B cell (primary cell): ENCODE measurements around the gene APLN. TPM values are rescaled to one million over a fixed set of nuclear protein-coding genes. Genes with fewer than 3 reads are reported as not detected.

Source experiments
- ATAC-seq: fragments of 200-7000 bp; cut with Tn5 transposase; one replicate; pipeline ENCODE4 v1.10.0; 2021; ENCODE audit warnings: low read depth, mild to moderate bottlenecking, moderate number of reproducible peaks, moderate library complexity
- CTCF ChIA-PET: fragments of 350-600 bp; sonication (Branson Sonifier 250); formaldehyde crosslinking; loops from one replicate; lab custom pipeline; 2021; ENCODE audit warnings: antibody characterized with exemption, inconsistent platforms; lab: Charles Lee
- POLR2A ChIA-PET: fragments of 350-600 bp; sonication (Branson Sonifier 250); formaldehyde crosslinking; loops from one replicate; lab custom pipeline; 2021; ENCODE audit warnings: antibody characterized with exemption; lab: Charles Lee
- DNase-seq: peaks from one replicate; pipeline ENCODE4 v3.0.0; 2013
- H2AFZ ChIP-seq: 2 replicates; pipeline ENCODE4 v1.6.1; 2012; ENCODE audit warnings: mild to moderate bottlenecking, low read depth, low read length; ENCODE audit not compliant: insufficient read depth, poor library complexity, severe bottlenecking
- H3K27ac ChIP-seq, 2 donors: 1 replicate in 1 of 2; 2 replicates in 1 of 2; pipeline ENCODE4 v1.5.1; 2012 to 2013; ENCODE audit warnings: low read length in 2 of 2, mild to moderate bottlenecking in 2 of 2, moderate library complexity in 1 of 2
- H3K27me3 ChIP-seq, 4 experiments: fragments of 200-600 bp in 1 of 4; sonication (generic) in 1 of 4; replicated peaks in 1 of 4; 1 replicate in 2 of 4; 2 replicates in 2 of 4; pipeline versions ENCODE4 v1.6.1 to v1.7.0; 2013 to 2016; ENCODE audit warnings: low read length in 3 of 4, mild to moderate bottlenecking in 2 of 4, mixed read lengths in 1 of 4, moderate library complexity in 1 of 4; ENCODE audit not compliant: insufficient read depth in 4 of 4, control insufficient read depth in 3 of 4; ENCODE audit errors: control extremely low read depth in 1 of 4
- H3K36me3 ChIP-seq, 2 experiments: replicated peaks in 1 of 2; 1 replicate in 1 of 2; 2 replicates in 1 of 2; pipeline versions ENCODE4 v1.6.1 to v1.7.1; 2013; ENCODE audit warnings: low read length in 1 of 2; ENCODE audit not compliant: insufficient read depth in 2 of 2, control insufficient read depth in 1 of 2; ENCODE audit errors: control extremely low read depth in 1 of 2, extremely low read depth in 1 of 2
- H3K4me1 ChIP-seq, 2 donors: fragments of 200-600 bp in 1 of 2; sonication (generic) in 1 of 2; 1 replicate in 1 of 2; 2 replicates in 1 of 2; pipeline versions ENCODE4 v1.5.1 to v1.6.1; 2013 to 2017; ENCODE audit warnings: low read length in 2 of 2; ENCODE audit not compliant: control insufficient read depth in 2 of 2, insufficient read depth in 2 of 2
- H3K4me2 ChIP-seq: replicated peaks from 2 replicates; pipeline ENCODE3; 2012; ENCODE audit warnings: mild to moderate bottlenecking, low read depth, low read length; ENCODE audit not compliant: poor library complexity, severe bottlenecking
- H3K4me3 ChIP-seq, 5 experiments: fragments of 200-600 bp in 1 of 5; sonication (generic) in 1 of 5; 1 replicate in 3 of 5; 2 replicates in 2 of 5; pipeline versions ENCODE4 v1.5.1 to v1.7.0; 2011 to 2016; ENCODE audit warnings: low read length in 4 of 5, mild to moderate bottlenecking in 4 of 5, low read depth in 2 of 5, control low read depth in 1 of 5, moderate library complexity in 1 of 5; ENCODE audit not compliant: insufficient read depth in 1 of 5; ENCODE audit errors: control extremely low read depth in 1 of 5, extremely low read depth in 1 of 5
- H3K79me2 ChIP-seq: fragments of 200-600 bp; sonication (generic); one replicate; pipeline ENCODE4 v1.6.0; 2016; ENCODE audit warnings: low read length; ENCODE audit not compliant: control insufficient read depth, insufficient read depth
- H3K9ac ChIP-seq: fragments of 200-600 bp; sonication (generic); 2 replicates; pipeline ENCODE4 v1.6.1; 2017; ENCODE audit warnings: mild to moderate bottlenecking, low read length, moderate library complexity
- H3K9me3 ChIP-seq, 3 donors: one replicate each; pipeline versions ENCODE4 v1.6.1 to v1.7.1; 2013; ENCODE audit warnings: low read length in 2 of 3; ENCODE audit not compliant: control insufficient read depth in 2 of 3, insufficient read depth in 1 of 3; ENCODE audit errors: control extremely low read depth in 1 of 3
- H4K20me1 ChIP-seq: 2 replicates; pipeline ENCODE4 v1.6.0; 2012; ENCODE audit warnings: mild to moderate bottlenecking, low read length; ENCODE audit not compliant: insufficient read depth, control insufficient read depth, poor library complexity, severe bottlenecking
- H3K27ac Mint-ChIP-seq: one replicate; pipeline ENCODE4 v1.8.0; 2021; ENCODE audit warnings: mixed read lengths
- H3K27me3 Mint-ChIP-seq: one replicate; pipeline ENCODE4 v1.8.0; 2021; ENCODE audit warnings: mixed read lengths
- H3K4me1 Mint-ChIP-seq: one replicate; pipeline ENCODE4 v1.8.0; 2021; ENCODE audit warnings: mixed read lengths
- H3K4me3 Mint-ChIP-seq: one replicate; pipeline ENCODE4 v1.8.0; 2021; ENCODE audit warnings: mixed read lengths
- H3K9me3 Mint-ChIP-seq: one replicate; pipeline ENCODE4 v1.8.0; 2022; ENCODE audit warnings: mixed read lengths; ENCODE audit not compliant: insufficient read depth
- EZH2 ChIP-seq: IDR thresholded peaks from 2 replicates; pipeline ENCODE4 v1.6.1; 2012; ENCODE audit warnings: borderline replicate concordance, low read depth, mild to moderate bottlenecking, moderate library complexity, low read length; ENCODE audit not compliant: insufficient read depth, poor library complexity, severe bottlenecking
- WGBS: methylation state at CpG from one replicate; pipeline ENCODE4 v1.1.5; 2013; ENCODE audit warnings: missing lambda C conversion rate; ENCODE audit not compliant: insufficient coverage; 5-methylcytosine and 5-hydroxymethylcytosine counted together
- intact Hi-C: fragments of 100-400 bp; cut with micrococcal nuclease; formaldehyde crosslinking; loops from one replicate; pipeline ENCODE4 v1.10.0; 2022
- polyA plus RNA-seq: library from polyadenylated mRNA; depleted of rRNA; stranded (reverse); fragments of >200 nt; gene quantifications from 2 replicates; pipeline ENCODE4 v1.2.3, GENCODE V29; 2012
- total RNA-seq, 2 donors: library from RNA; stranded (reverse); fragments of 120-200 nt in 1 of 2; gene quantifications; 1 replicate in 1 of 2; 2 replicates in 1 of 2; pipeline versions ENCODE4 v1.2.3 to v1.2.4, GENCODE V29; 2013 to 2022
- TF ChIP-seq, protein P1 (sequence below): fragments of 200-600 bp; IDR thresholded peaks from one replicate; pipeline ENCODE4 v1.8.0; 2022; ENCODE audit warnings: antibody characterized with exemption, mild to moderate bottlenecking

The APLN gene
- total and polyA plus RNA-seq, 2 donors (not counting 1 experiment from before 2014, with no cell fraction given): not detected

DNA sequence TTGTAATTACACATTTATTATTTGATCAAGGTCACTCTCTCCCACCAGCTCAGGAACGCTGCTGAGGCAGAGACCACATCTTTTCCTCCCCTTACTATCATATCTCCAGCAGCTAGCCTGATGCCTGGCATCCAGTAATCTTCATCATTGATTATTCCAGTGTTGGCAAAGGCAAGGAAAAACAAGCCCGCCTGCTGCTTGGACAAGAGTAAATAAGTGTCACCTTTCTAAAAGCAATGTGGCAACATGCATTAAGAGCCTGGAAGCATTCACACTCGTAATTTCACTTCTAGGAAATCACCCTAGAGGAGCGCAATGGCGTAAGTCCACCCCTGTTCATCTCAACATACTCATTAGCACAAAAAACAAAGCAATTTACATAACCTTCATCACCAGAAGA is 54.8 kb downstream of the APLN start:
- no peaks in the 10 kb centered on the region for H3K79me2 ChIP-seq
- Mint-ChIP-seq H3K27me3 (no peaks in the 10 kb centered on the region), H3K9me3 (no peaks in the 10 kb centered on the region), H3K4me1 (peaks cover 11% of the 10 kb centered on the region), H3K27ac (no peak overlapping the region), H3K4me3 (no peak overlapping the region)
- intact Hi-C loops: loop anchor here (5.0 kb wide), 2 partner anchors 77 to 1317 kb away; no protein-coding TSS in a partner anchor
- no peak for TF ChIP-seq EZH2
- TF ChIP-seq, protein P1, sequence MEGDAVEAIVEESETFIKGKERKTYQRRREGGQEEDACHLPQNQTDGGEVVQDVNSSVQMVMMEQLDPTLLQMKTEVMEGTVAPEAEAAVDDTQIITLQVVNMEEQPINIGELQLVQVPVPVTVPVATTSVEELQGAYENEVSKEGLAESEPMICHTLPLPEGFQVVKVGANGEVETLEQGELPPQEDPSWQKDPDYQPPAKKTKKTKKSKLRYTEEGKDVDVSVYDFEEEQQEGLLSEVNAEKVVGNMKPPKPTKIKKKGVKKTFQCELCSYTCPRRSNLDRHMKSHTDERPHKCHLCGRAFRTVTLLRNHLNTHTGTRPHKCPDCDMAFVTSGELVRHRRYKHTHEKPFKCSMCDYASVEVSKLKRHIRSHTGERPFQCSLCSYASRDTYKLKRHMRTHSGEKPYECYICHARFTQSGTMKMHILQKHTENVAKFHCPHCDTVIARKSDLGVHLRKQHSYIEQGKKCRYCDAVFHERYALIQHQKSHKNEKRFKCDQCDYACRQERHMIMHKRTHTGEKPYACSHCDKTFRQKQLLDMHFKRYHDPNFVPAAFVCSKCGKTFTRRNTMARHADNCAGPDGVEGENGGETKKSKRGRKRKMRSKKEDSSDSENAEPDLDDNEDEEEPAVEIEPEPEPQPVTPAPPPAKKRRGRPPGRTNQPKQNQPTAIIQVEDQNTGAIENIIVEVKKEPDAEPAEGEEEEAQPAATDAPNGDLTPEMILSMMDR: no peak
- DNase-seq: no peak
- no peaks in the 10 kb centered on the region for H3K36me3 ChIP-seq
- H3K9me3 ChIP-seq: no peaks in the 10 kb centered on the region
- H3K4me1 ChIP-seq: peaks cover 8 to 10% of the 10 kb centered on the region in 2 donors
- 100% methylated on average over 1 of the region's 5 CpGs for WGBS
- H2AFZ ChIP-seq: no peak overlapping the region
- POLR2A ChIA-PET: interaction anchor here (0.6 kb wide), 1 partner anchor 360 kb away, joined by 3 read pairs; no protein-coding TSS in a partner anchor
- no peak overlapping the region for H3K9ac ChIP-seq
- no peaks in the 10 kb centered on the region for H4K20me1 ChIP-seq
- no peak overlapping the region for H3K4me3 ChIP-seq
- no peak overlapping the region for H3K27ac ChIP-seq
- CTCF ChIA-PET: interaction anchor here (1.5 to 2.5 kb wide), 2 partner anchors 9 to 461 kb away, joined by 4 to 14 read pairs; no protein-coding TSS in a partner anchor
- ATAC-seq: no peak
- H3K27me3 ChIP-seq: no peaks in the 10 kb centered on the region
- H3K4me2 ChIP-seq: no peak overlapping the region

DNA sequence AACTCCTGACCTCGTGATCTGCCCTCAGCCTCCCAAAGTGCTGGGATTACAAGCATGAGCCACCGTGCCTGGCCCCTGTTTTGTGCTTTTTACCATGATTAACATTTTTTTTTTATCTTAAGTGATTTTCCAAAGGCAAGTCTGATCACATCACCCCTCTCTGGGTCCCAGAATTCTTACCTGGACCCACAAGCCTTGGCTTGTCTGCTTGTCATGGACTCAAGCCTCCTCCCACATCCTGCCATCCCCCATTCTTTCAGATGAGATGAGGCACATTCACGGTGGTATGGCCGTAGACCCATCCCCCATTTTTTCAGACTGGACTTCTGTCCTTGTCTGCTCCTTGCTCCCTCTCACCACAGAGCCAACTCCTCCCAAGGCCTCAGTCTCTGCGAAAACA is 55.3 kb downstream of the APLN start:
- 100% methylated on average over 1 of the region's 5 CpGs for WGBS
- DNase-seq: no peak
- TF ChIP-seq EZH2: no peak
- TF ChIP-seq, protein P1: no peak
- H2AFZ ChIP-seq: no peak overlapping the region
- POLR2A ChIA-PET: no interaction called here
- Mint-ChIP-seq H3K9me3 (no peaks in the 10 kb centered on the region), H3K4me3 (no peak overlapping the region), H3K4me1 (peaks cover 9% of the 10 kb centered on the region), H3K27ac (no peak overlapping the region), H3K27me3 (no peaks in the 10 kb centered on the region)
- no peak overlapping the region for H3K4me2 ChIP-seq
- H3K9me3 ChIP-seq: no peaks in the 10 kb centered on the region
- H3K27me3 ChIP-seq: no peaks in the 10 kb centered on the region
- no peaks in the 10 kb centered on the region for H3K36me3 ChIP-seq
- intact Hi-C loops: no loop called here
- no peaks in the 10 kb centered on the region for H4K20me1 ChIP-seq
- no peak for ATAC-seq
- H3K4me1 ChIP-seq: peaks cover 3 to 7% of the 10 kb centered on the region in 2 donors
- no peaks in the 10 kb centered on the region for H3K79me2 ChIP-seq
- no peak overlapping the region for H3K27ac ChIP-seq
- H3K4me3 ChIP-seq: no peak overlapping the region
- H3K9ac ChIP-seq: no peak overlapping the region
- CTCF ChIA-PET: no interaction called here
